SU-DHL-6 (cell line): ENCODE results near the gene AGPAT2.

Source experiments
- CTCF ChIP-seq: fragments of 200-600 bp; sonication (generic); IDR thresholded peaks from one replicate; pipeline ENCODE4 v1.5.1; 2017; ENCODE audit warnings: antibody characterized with exemption, mild to moderate bottlenecking, low read length, moderate library complexity; ENCODE audit not compliant: insufficient read depth, poor library complexity, severe bottlenecking
- EZH2phosphoT487 ChIP-seq: fragments of 200-600 bp; sonication (generic), shearing (Covaris generic); conservative IDR thresholded peaks from 2 replicates; pipeline ENCODE4 v1.6.1; 2018; ENCODE audit warnings: mild to moderate bottlenecking, antibody characterized with exemption, low read length, moderate library complexity, mixed read lengths

- TF ChIP-seq CTCF (no peak), EZH2phosphoT487 (no peak)
Measured at GRCh38 chr9:136705564-136705963, 18.3 kb upstream of the AGPAT2 start.
